GM23338 (cell line): ENCODE measurements around the gene CCDC186. TPM values are rescaled to one million over a fixed set of nuclear protein-coding genes. Genes with fewer than 3 reads are reported as not detected.

Source experiments
- ATAC-seq: fragments of 200-7000 bp; cut with Tn5 transposase; 3 replicates; pipeline ENCODE4 v1.9.1; 2020
- DNase-seq: peaks from one replicate; pipeline ENCODE4 v3.0.0-alpha.2; 2015; ENCODE audit warnings: low spot score
- H2AFZ ChIP-seq: fragments of 200-600 bp; sonication (generic); 2 replicates; pipeline ENCODE4 v1.8.0; 2016; ENCODE audit warnings: antibody characterized with exemption, mild to moderate bottlenecking, moderate library complexity
- H3F3A ChIP-seq: fragments of 200-600 bp; sonication (generic); replicated peaks from 2 replicates; pipeline ENCODE4 v1.8.0; 2017; ENCODE audit warnings: antibody characterized with exemption, mixed run types, low read depth
- H3K27ac ChIP-seq: fragments of 200-600 bp; sonication (generic); 2 replicates; pipeline ENCODE4 v1.6.1; 2016; ENCODE audit warnings: low read depth
- H3K27me3 ChIP-seq: fragments of 200-600 bp; sonication (generic); 2 replicates; pipeline ENCODE4 v1.8.0; 2016; ENCODE audit warnings: mild to moderate bottlenecking, mixed run types, moderate library complexity; ENCODE audit not compliant: insufficient read depth
- H3K36me3 ChIP-seq: fragments of 200-600 bp; sonication (generic); 2 replicates; pipeline ENCODE4 v1.8.0; 2016; ENCODE audit warnings: mild to moderate bottlenecking; ENCODE audit not compliant: insufficient read depth
- H3K4me1 ChIP-seq: fragments of 200-600 bp; sonication (generic); 2 replicates; pipeline ENCODE4 v1.8.0; 2016; ENCODE audit warnings: mild to moderate bottlenecking, moderate library complexity; ENCODE audit not compliant: insufficient read depth
- H3K4me2 ChIP-seq: fragments of 200-600 bp; sonication (generic); 2 replicates; pipeline ENCODE4 v1.7.1; 2017; ENCODE audit warnings: mixed run types
- H3K4me3 ChIP-seq: fragments of 200-600 bp; sonication (generic); 2 replicates; pipeline ENCODE4 v1.6.1; 2016; ENCODE audit warnings: mixed run types
- H3K79me2 ChIP-seq: fragments of 200-600 bp; sonication (generic); replicated peaks from 2 replicates; pipeline ENCODE4 v1.8.0; 2017; ENCODE audit warnings: mild to moderate bottlenecking; ENCODE audit not compliant: insufficient read depth
- H3K9me2 ChIP-seq: fragments of 200-600 bp; sonication (generic); 2 replicates; pipeline ENCODE4 v1.8.0; 2017; ENCODE audit not compliant: insufficient read depth
- H4K20me1 ChIP-seq: fragments of 200-600 bp; sonication (generic); replicated peaks from 2 replicates; pipeline ENCODE4 v1.8.0; 2017; ENCODE audit warnings: mild to moderate bottlenecking; ENCODE audit not compliant: insufficient read depth
- H3K27ac Mint-ChIP-seq: 2 replicates; pipeline ENCODE4 v1.8.0; 2020; ENCODE audit warnings: inconsistent platforms, mild to moderate bottlenecking, moderate library complexity, mixed read lengths
- H3K27me3 Mint-ChIP-seq: 3 replicates; pipeline ENCODE4 v1.8.0; 2022; ENCODE audit warnings: low read depth, mild to moderate bottlenecking, moderate library complexity, mixed read lengths, inconsistent platforms; ENCODE audit not compliant: insufficient read depth, poor library complexity
- H3K36me3 Mint-ChIP-seq: 3 replicates; pipeline ENCODE4 v1.8.0; 2021; ENCODE audit warnings: low read depth, mild to moderate bottlenecking, inconsistent platforms, moderate library complexity, mixed read lengths
- H3K4me1 Mint-ChIP-seq: 3 replicates; pipeline ENCODE4 v1.8.0; 2020; ENCODE audit warnings: mild to moderate bottlenecking, inconsistent platforms, mixed read lengths
- H3K4me3 Mint-ChIP-seq: 3 replicates; pipeline ENCODE4 v1.8.0; 2021; ENCODE audit warnings: moderate library complexity, mild to moderate bottlenecking, inconsistent platforms, mixed read lengths
- H3K9me3 Mint-ChIP-seq: 3 replicates; pipeline ENCODE4 v1.8.0; 2020; ENCODE audit warnings: moderate library complexity, mild to moderate bottlenecking, inconsistent platforms, mixed read lengths
- EZH2phosphoT487 ChIP-seq: fragments of 200-600 bp; sonication (generic); IDR thresholded peaks from one replicate; pipeline ENCODE4 v1.8.1; 2018; ENCODE audit warnings: antibody characterized with exemption; ENCODE audit not compliant: unreplicated experiment
- POLR2AphosphoS5 ChIP-seq: IDR thresholded peaks from 2 replicates; pipeline ENCODE4 v1.6.1; 2016; ENCODE audit warnings: antibody characterized with exemption, low read depth
- ZNF331 ChIP-seq: fragments of 250-450 bp; sonication (Bioruptor Pico); IDR thresholded peaks from 2 replicates; pipeline ENCODE4 v1.5.0; 2020; ENCODE audit warnings: low read depth, mild to moderate bottlenecking, moderate library complexity
- polyA plus RNA-seq: library from polyadenylated mRNA; unstranded; fragments of >200 nt; fragmentation: Nextera tagmentation; extraction: Ambion mirVana; gene quantifications from 2 replicates; pipeline ENCODE4 v1.2.1, GENCODE V29; 2016
- total RNA-seq: library from RNA; depleted of rRNA; stranded (reverse); fragments of >200 nt; shearing (Covaris generic); gene quantifications from 2 replicates; pipeline ENCODE4 v1.2.3, GENCODE V29; 2014
- TF ChIP-seq, protein P1 (sequence below): fragments of 250-450 bp; sonication (Bioruptor Pico); IDR thresholded peaks from 2 replicates; pipeline ENCODE4 v1.5.0; 2020; ENCODE audit warnings: mild to moderate bottlenecking, moderate library complexity
- TF ChIP-seq, protein P2 (sequence below), 2 experiments: fragments of 200-600 bp in 1 of 2; sonication (generic) in 1 of 2; conservative IDR thresholded peaks; 2 replicates each; pipeline versions ENCODE4 v1.5.1 to v1.6.1; 2016 to 2017; ENCODE audit warnings: antibody characterized with exemption in 2 of 2, low read depth in 2 of 2, mild to moderate bottlenecking in 2 of 2, moderate library complexity in 1 of 2

The CCDC186 gene
- total and polyA plus RNA-seq, 2 experiments from 2014 or later, result 24.2 to 50.7 TPM

GRCh38 chr10:114121031-114121430, 53.0 kb downstream of the CCDC186 start:
- H3K27ac ChIP-seq, result no peak overlapping the region
- no peaks in the 10 kb centered on the region for H3K4me1 Mint-ChIP-seq
- H3K4me3 ChIP-seq, result no peak overlapping the region
- H3F3A ChIP-seq, result no peaks in the 10 kb centered on the region
- H3K36me3 Mint-ChIP-seq, result peaks cover 6% of the 10 kb centered on the region; the same call in 2 of the 3 replicates
- H3K36me3 ChIP-seq, result no peaks in the 10 kb centered on the region; the same call in 1 of the 2 replicates
- no peak overlapping the region for H3K27ac Mint-ChIP-seq
- no peak overlapping the region for H3K4me3 Mint-ChIP-seq
- no peak overlapping the region for H2AFZ ChIP-seq
- no peak overlapping the region for H3K4me2 ChIP-seq
- no peaks in the 10 kb centered on the region for H3K27me3 ChIP-seq
- H3K9me2 ChIP-seq, result no peaks in the 10 kb centered on the region
- no peaks in the 10 kb centered on the region for H3K9me3 Mint-ChIP-seq
- no peaks in the 10 kb centered on the region for H3K27me3 Mint-ChIP-seq
- TF ChIP-seq, protein P1, sequence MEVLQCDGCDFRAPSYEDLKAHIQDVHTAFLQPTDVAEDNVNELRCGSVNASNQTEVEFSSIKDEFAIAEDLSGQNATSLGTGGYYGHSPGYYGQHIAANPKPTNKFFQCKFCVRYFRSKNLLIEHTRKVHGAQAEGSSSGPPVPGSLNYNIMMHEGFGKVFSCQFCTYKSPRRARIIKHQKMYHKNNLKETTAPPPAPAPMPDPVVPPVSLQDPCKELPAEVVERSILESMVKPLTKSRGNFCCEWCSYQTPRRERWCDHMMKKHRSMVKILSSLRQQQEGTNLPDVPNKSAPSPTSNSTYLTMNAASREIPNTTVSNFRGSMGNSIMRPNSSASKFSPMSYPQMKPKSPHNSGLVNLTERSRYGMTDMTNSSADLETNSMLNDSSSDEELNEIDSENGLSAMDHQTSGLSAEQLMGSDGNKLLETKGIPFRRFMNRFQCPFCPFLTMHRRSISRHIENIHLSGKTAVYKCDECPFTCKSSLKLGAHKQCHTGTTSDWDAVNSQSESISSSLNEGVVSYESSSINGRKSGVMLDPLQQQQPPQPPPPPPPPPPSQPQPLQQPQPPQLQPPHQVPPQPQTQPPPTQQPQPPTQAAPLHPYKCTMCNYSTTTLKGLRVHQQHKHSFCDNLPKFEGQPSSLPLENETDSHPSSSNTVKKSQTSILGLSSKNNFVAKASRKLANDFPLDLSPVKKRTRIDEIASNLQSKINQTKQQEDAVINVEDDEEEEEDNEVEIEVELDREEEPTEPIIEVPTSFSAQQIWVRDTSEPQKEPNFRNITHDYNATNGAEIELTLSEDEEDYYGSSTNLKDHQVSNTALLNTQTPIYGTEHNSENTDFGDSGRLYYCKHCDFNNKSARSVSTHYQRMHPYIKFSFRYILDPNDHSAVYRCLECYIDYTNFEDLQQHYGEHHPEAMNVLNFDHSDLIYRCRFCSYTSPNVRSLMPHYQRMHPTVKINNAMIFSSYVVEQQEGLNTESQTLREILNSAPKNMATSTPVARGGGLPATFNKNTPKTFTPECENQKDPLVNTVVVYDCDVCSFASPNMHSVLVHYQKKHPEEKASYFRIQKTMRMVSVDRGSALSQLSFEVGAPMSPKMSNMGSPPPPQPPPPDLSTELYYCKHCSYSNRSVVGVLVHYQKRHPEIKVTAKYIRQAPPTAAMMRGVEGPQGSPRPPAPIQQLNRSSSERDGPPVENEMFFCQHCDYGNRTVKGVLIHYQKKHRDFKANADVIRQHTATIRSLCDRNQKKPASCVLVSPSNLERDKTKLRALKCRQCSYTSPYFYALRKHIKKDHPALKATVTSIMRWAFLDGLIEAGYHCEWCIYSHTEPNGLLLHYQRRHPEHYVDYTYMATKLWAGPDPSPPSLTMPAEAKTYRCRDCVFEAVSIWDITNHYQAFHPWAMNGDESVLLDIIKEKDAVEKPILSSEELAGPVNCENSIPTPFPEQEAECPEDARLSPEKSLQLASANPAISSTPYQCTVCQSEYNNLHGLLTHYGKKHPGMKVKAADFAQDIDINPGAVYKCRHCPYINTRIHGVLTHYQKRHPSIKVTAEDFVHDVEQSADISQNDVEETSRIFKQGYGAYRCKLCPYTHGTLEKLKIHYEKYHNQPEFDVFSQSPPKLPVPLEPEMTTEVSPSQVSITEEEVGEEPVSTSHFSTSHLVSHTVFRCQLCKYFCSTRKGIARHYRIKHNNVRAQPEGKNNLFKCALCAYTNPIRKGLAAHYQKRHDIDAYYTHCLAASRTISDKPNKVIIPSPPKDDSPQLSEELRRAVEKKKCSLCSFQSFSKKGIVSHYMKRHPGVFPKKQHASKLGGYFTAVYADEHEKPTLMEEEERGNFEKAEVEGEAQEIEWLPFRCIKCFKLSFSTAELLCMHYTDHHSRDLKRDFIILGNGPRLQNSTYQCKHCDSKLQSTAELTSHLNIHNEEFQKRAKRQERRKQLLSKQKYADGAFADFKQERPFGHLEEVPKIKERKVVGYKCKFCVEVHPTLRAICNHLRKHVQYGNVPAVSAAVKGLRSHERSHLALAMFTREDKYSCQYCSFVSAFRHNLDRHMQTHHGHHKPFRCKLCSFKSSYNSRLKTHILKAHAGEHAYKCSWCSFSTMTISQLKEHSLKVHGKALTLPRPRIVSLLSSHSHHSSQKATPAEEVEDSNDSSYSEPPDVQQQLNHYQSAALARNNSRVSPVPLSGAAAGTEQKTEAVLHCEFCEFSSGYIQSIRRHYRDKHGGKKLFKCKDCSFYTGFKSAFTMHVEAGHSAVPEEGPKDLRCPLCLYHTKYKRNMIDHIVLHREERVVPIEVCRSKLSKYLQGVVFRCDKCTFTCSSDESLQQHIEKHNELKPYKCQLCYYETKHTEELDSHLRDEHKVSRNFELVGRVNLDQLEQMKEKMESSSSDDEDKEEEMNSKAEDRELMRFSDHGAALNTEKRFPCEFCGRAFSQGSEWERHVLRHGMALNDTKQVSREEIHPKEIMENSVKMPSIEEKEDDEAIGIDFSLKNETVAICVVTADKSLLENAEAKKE (CRISPR knock-in tag), result no peak
- TF ChIP-seq, protein P2, sequence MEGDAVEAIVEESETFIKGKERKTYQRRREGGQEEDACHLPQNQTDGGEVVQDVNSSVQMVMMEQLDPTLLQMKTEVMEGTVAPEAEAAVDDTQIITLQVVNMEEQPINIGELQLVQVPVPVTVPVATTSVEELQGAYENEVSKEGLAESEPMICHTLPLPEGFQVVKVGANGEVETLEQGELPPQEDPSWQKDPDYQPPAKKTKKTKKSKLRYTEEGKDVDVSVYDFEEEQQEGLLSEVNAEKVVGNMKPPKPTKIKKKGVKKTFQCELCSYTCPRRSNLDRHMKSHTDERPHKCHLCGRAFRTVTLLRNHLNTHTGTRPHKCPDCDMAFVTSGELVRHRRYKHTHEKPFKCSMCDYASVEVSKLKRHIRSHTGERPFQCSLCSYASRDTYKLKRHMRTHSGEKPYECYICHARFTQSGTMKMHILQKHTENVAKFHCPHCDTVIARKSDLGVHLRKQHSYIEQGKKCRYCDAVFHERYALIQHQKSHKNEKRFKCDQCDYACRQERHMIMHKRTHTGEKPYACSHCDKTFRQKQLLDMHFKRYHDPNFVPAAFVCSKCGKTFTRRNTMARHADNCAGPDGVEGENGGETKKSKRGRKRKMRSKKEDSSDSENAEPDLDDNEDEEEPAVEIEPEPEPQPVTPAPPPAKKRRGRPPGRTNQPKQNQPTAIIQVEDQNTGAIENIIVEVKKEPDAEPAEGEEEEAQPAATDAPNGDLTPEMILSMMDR (conservative IDR thresholded peaks at IDR 0.05; ENCODE audit: low read depth in 2 of 2), result no peak; a peak in 1 of 4 replicates
- no peak for TF ChIP-seq ZNF331 (CRISPR knock-in tag)
- no peak for TF ChIP-seq EZH2phosphoT487
- no peak for TF ChIP-seq POLR2AphosphoS5
- H4K20me1 ChIP-seq, result no peaks in the 10 kb centered on the region; the same call in 1 of the 2 replicates
- no peaks in the 10 kb centered on the region for H3K79me2 ChIP-seq
- no peak for DNase-seq
- H3K4me1 ChIP-seq, result no peaks in the 10 kb centered on the region; the same call in 1 of the 2 replicates
- ATAC-seq, result no peak
